ENCODE data around the gene FKBP1B.
A peak's percentile ranks its signal among the peaks of the same experiment; 100 is the strongest.
"Not testable (repeated sequence)": the region's sequence is repeated elsewhere in the genome, so short reads cannot be mapped to it uniquely, and the experiment has no call there.

Gene FKBP1B

GRCh38 chr2:24022324-24022974 is 27.1 kb upstream of the FKBP1B start:
- no peak for DNase-seq (ENCODE audit: low read depth)

DNA sequence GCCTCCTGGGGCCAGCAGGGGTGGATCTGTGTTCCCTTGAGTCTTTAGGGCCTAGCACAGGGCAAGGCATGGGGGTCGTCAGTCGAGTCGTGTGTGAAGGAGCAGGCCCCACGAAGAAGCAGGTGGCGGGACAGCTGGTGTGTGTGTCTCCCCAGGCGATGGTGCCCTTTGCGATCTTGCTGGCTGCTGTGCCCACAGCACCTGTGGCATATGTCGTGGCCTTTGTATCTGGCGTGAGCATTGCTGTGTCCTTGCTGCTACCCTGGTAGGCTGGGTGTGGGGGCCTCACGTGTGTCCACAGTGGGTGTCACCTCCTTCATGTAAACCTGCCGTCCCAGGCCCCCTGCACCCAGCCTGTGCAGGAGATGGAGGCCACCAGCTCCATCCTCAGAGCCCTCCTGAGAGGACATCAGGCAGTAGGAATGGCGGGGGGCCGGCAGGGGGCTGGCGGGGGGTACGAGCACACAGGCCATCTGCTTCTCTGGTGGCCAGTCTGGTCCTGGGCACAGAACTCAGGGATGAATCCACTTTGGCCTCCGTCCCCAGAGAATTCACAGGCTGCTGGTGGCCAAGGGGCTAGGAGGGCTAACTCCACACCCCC is 26.5 kb upstream of the FKBP1B start:
- DNase-seq (ENCODE audit: low read depth): no peak

DNA sequence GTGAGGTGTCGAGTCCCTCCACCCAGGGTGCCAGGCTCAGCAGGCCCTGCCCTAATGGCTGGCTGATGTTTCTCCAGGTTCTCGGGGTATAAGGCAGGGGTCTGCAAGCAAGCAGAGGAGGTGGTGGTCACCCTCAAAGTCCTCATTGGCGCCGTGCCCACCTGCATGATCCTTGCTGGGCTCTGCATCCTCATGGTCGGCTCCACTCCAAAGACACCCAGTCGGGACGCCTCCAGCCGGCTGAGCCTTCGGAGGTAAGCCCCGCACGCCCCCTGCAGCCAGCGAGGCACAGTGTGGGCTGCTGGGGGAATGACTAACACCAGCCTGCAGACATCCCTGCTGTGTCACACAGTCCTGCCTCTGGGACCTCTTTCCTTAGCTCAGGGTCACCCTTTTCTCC is 25.5 kb upstream of the FKBP1B start:
- no peak for DNase-seq (ENCODE audit: low read depth)

GRCh38 chr2:24024996-24025663 is 24.4 kb upstream of the FKBP1B start:
- DNase-seq (ENCODE audit: low read depth): no peak

DNA sequence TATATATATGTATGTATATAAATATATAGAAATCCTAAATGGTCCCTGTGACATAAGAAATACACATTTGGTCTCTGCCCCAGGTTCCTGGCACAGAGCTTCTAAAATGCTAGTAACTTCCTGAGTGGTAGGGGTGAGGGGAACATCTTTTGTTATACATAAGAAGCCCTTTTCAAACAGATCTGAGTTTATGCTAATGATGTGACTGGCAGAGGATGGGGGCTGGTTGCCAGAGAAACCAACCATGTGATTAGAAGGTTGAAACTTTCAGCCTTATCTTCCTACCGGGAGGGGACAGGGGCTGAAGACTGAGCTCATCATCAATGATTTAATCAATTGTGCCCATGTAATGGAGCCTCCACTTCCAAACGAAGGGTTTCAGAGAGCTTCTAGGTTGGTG is 23.3 kb upstream of the FKBP1B start:
- DNase-seq (ENCODE audit: low read depth): no peak

- DNase-seq (ENCODE audit: low read depth): no peak
These were observed 10.6 kb upstream of the FKBP1B start for GRCh38 chr2:24038786-24039499.

DNA sequence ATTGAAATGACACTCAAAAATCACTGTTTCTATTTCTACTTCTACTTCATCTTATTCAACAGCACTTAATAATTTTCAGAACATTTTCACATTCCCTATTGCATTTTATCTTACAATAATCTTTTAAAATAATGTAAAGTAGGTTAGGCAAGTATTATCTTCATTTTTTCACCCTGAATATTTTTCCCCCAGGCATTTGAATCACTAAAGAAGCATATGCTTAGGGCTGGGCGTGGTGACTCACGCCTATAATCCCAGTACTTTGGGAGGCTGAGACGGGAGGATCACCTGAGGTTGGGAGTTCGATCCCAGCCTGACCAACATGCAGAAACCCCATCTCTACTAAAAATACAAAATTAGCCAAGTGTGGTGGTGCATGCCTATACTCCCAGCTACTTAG is 9.0 kb upstream of the FKBP1B start:
- DNase-seq (ENCODE audit: low read depth): no peak

DNA sequence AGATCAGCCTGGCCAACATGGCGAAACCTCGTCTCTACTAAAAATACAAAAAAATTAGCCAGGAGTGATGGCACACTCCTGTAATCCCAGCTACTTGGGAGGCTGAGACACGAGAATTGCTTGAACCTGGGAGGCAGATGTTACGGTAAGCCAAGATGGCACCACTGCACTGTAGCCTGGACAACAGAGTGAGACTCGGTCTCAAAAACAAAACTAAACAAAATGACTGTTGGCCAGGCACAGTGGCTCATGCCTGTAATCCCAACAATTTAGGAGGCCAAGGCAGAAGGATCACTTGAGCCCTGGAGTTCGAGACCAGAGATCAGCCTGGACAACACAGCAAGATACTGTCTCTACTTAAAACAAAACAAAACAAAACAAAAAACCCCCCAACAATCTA is 6.4 kb upstream of the FKBP1B start:
- not testable (repeated sequence) for DNase-seq (ENCODE audit: low read depth)

DNA sequence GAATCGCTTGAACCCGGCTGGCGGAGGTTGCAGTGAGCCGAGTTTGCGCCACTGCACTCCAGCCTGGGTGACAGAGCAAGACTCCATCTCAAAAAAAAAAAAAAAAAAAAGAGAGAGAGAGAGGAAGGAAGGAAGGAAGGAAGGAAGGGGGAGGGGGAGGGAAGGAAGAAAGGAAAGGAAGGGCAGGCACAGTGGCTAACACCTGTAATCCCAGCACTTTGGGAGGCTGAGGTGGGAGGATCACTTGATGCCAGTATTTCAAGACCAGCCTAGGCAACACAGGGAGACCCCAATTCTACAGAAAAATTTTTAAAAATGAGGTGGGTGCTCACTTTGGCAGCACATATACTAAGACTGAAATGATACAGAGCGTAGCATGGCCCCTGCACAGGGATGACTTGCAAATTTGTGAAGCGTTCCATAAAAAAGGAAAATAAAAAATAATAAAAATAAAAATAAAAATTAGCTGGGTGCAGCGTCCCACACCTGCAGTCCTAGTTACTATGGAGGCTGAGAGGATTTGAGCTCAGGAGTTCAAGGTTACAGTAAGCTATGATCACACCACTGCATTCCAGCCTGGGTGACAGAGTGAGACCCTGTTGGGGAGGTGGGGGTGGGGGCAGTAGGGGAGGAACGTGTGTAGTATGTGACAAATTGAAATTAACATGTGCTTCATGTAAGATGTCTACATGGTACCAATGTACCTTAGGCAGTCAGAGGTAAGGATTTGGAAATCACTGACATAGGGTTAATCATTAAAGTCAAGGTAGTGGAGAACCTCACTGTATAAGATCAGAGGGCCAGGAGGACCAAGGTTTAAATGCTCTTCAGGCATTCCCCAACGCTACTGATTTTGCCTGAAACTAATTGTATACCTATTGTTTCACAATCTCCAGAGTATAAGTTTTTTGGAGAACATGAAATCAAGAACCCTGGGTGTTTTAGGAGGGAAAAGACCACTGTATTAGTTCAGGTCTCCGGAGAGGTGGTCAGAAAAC is 3.7 kb upstream of the FKBP1B start:
- DNase-seq (ENCODE audit: low read depth): no peak

- no peak for DNase-seq (ENCODE audit: low read depth)
These were observed 3.0 kb upstream of the FKBP1B start for GRCh38 chr2:24046599-24046929.

DNA sequence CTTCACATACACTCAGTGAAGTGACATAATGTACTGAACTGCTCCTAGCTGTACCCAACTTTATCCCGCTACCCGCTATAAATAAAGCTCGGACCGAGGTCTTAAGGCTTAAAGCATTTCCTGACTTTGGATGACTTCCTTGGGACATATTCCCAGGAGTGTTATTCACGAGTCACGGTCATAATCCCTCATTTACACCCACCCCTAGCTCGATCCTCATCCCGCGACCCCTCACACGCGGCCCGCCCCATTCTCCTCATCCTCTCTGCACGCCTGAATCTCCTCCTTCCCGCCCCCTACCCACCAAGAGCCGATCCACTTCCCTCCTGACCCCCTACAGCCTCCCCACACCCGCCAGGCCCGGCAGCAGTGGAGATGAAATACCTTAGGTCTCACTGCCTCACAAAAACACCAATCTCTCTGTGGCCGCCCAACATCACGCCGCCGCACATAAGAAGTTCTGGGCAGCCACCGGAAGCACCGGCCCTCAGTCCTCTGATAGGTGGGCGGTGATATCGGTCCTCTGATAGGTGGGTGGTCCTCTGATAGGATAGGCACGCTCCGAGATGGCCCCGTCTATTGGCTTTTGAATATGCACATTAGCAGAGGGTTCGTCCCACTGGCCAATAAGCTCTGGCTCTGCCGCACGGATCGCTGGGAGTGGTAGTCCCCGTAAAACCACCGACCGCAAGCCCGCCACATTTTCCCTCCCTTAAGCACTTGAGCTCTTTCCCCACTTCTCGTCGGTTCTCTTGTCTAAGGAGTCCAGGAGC is 2.4 kb upstream of the FKBP1B start, which contains the start of gene WDCP:
Gene WDCP, minus strand, starts transcription at position 462 of the 773 bp plus-strand sequence. CDS start 7,897 bp downstream, outside the sequence.
- DNase-seq (ENCODE audit: low read depth): peak; percentile 89

DNA sequence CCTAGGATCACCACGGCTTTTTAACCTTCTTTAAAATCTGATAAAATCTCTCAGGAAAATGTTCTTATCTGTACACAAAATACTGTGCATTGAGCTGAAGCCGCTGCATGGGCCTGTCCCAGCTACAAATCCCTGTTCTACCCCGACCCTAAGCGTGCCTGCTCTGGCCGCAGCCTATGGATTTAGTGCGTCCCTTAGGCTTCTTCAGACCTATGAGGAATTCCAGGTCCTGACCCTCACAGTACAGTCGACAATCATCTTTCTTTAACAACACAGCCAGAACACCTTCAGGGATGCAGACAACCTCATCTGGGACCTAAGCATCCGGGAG is 1.9 kb upstream of the FKBP1B start:
- DNase-seq (ENCODE audit: low read depth): no peak

GRCh38 chr2:24048769-24049484 is 614 bp upstream of the FKBP1B start:
- DNase-seq (ENCODE audit: low read depth): no peak

- no peak for DNase-seq (ENCODE audit: low read depth)
These were observed 769 bp downstream of the FKBP1B start for GRCh38 chr2:24050041-24050979.

- no peak for DNase-seq (ENCODE audit: low read depth)
These were observed 2.3 kb downstream of the FKBP1B start for GRCh38 chr2:24051833-24052232.

DNA sequence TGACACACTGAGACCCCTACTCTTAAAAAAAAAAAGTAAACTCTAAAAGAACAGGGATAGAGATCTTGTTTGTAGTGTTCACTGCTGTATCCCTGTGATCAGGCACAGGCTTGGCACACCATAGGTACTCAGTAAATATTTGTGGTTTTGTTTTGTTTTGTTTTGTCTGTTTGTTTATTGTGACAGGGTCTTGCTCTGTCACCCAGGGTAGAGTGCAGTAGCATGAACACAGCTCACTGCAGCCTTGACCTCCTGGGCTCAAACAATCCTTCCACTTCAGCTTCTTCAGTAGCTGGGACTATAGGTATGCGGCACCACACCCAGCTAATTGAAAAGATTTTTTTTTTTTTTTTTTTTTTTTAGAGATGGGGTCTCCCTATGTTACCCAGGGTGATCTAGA is 3.4 kb downstream of the FKBP1B start:
- no peak for DNase-seq (ENCODE audit: low read depth)

GRCh38 chr2:24054366-24055010 is 4.9 kb downstream of the FKBP1B start:
- no peak for DNase-seq (ENCODE audit: low read depth)

- DNase-seq (ENCODE audit: low read depth): no peak
These were observed 6.2 kb downstream of the FKBP1B start for GRCh38 chr2:24055750-24056149.
